Measurements from ENCODE around the gene MARCHF3. TPM values are rescaled to one million over a fixed set of nuclear protein-coding genes. Genes with fewer than 3 reads are reported as not detected.

The MARCHF3 gene
- polyA plus RNA-seq, 1 donor from 2014 or later = 3.9 TPM

- H3K27ac ChIP-seq (ENCODE audit: low read length) = no peak overlapping the region
- no peaks in the 10 kb centered on the region for H3K9me2 ChIP-seq (ENCODE audit: insufficient read depth, low read length)
- H2AFZ ChIP-seq (ENCODE audit: low read depth, low read length) = no peak overlapping the region
- H3K79me2 ChIP-seq (replicated peaks; ENCODE audit: insufficient read depth, low read length) = no peaks in the 10 kb centered on the region
- TF ChIP-seq, protein P1, sequence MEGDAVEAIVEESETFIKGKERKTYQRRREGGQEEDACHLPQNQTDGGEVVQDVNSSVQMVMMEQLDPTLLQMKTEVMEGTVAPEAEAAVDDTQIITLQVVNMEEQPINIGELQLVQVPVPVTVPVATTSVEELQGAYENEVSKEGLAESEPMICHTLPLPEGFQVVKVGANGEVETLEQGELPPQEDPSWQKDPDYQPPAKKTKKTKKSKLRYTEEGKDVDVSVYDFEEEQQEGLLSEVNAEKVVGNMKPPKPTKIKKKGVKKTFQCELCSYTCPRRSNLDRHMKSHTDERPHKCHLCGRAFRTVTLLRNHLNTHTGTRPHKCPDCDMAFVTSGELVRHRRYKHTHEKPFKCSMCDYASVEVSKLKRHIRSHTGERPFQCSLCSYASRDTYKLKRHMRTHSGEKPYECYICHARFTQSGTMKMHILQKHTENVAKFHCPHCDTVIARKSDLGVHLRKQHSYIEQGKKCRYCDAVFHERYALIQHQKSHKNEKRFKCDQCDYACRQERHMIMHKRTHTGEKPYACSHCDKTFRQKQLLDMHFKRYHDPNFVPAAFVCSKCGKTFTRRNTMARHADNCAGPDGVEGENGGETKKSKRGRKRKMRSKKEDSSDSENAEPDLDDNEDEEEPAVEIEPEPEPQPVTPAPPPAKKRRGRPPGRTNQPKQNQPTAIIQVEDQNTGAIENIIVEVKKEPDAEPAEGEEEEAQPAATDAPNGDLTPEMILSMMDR (IDR thresholded peaks at IDR 0.05; ENCODE audit: poor library complexity, severe bottlenecking) = no peak
- TF ChIP-seq POLR2AphosphoS5 (IDR thresholded peaks at IDR 0.05) (no peak), REST (IDR thresholded peaks at IDR 0.05; ENCODE audit: borderline replicate concordance) (no peak), RAD21 (conservative IDR thresholded peaks at IDR 0.05) (no peak)
- no peaks in the 10 kb centered on the region for H4K20me1 ChIP-seq (ENCODE audit: insufficient read depth)
- H3K27me3 ChIP-seq (ENCODE audit: insufficient read depth, low read depth, low read length) = no peaks in the 10 kb centered on the region
- no peak overlapping the region for H3K4me3 ChIP-seq (ENCODE audit: low read length)
- no peak overlapping the region for H3K4me2 ChIP-seq (ENCODE audit: low read length)
- no peak overlapping the region for H3K9ac ChIP-seq (ENCODE audit: low read length)
- no peaks in the 10 kb centered on the region for H3F3A ChIP-seq (ENCODE audit: insufficient read depth, low read length, poor library complexity, severe bottlenecking)
- H3K9me3 ChIP-seq (ENCODE audit: low read length) = no peaks in the 10 kb centered on the region
- H3K36me3 ChIP-seq (ENCODE audit: insufficient read depth, low read length) = no peaks in the 10 kb centered on the region
Measured at GRCh38 chr5:126899476-126899875, 130.9 kb downstream of the MARCHF3 start.

DNA sequence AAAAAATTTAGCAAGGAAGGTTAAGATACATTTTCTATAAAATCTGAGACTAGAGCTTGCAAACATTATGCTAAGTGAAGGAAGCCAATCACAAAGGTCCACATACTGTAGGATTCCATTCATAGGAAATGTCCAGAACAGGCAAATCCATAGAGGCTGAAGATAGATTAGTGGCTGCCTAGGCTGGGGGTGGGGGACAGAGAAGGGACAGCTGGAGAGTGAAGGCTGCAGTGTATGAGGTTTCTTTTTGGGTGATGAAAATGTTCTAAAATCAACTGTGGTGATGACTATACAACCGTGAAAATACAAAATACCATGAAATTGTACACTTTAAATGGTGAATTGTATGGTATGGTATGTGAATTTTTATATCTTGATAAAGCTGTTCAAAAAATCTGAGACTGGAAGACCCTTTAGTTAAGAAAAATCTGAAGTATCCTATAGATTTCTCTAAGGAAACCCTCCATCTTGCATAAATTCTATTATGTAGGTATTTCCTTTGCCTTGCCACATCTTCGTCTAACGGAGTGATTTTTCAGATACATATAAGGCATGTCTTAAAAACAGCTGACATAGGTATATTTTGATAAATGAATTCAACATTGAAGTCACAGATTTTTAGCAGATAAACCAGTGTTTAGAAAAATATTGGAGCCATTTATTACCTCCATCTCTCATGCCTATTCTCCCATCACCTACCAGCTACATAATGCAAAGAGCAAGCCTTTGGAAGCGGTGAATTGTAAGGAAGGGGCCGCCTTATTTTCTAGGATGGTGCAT, 132.3 kb downstream of the MARCHF3 start:
- Histone ChIP-seq H3K9ac (ENCODE audit: low read length) (no peak overlapping the region), H4K20me1 (ENCODE audit: insufficient read depth) (no peaks in the 10 kb centered on the region), H3K36me3 (ENCODE audit: insufficient read depth, low read length) (no peaks in the 10 kb centered on the region), H3K4me2 (ENCODE audit: low read length) (no peak overlapping the region), H3F3A (ENCODE audit: insufficient read depth, low read length, poor library complexity, severe bottlenecking) (no peaks in the 10 kb centered on the region), H3K4me3 (ENCODE audit: low read length) (no peak overlapping the region), H3K27me3 (ENCODE audit: insufficient read depth, low read depth, low read length) (no peaks in the 10 kb centered on the region), H3K79me2 (replicated peaks; ENCODE audit: insufficient read depth, low read length) (no peaks in the 10 kb centered on the region), H2AFZ (ENCODE audit: low read depth, low read length) (no peak overlapping the region), H3K9me2 (ENCODE audit: insufficient read depth, low read length) (no peaks in the 10 kb centered on the region), H3K27ac (ENCODE audit: low read length) (no peak overlapping the region), H3K9me3 (ENCODE audit: low read length) (no peaks in the 10 kb centered on the region)
- TF ChIP-seq RAD21 (conservative IDR thresholded peaks at IDR 0.05) (no peak), TAF1 (IDR thresholded peaks at IDR 0.05; ENCODE audit: low read depth) (no peak), REST (IDR thresholded peaks at IDR 0.05; ENCODE audit: borderline replicate concordance) (no peak)
- TF ChIP-seq, protein P1 (IDR thresholded peaks at IDR 0.05; ENCODE audit: poor library complexity, severe bottlenecking) = no peak

Measured in neural cell (in vitro differentiated cells).